DOHH2 (cell line): Measurements from ENCODE around the gene CACHD1.

ENCODE experiments used
- H3F3A ChIP-seq: fragments of 200-600 bp; sonication (generic), shearing (Covaris generic); 2 replicates; pipeline ENCODE4 v1.6.0; 2016; ENCODE audit warnings: antibody characterized with exemption, mild to moderate bottlenecking; ENCODE audit not compliant: control insufficient read depth, insufficient read depth
- H3K27ac ChIP-seq: fragments of 200-600 bp; sonication (generic); 2 replicates; pipeline ENCODE4 v1.5.1; 2014; ENCODE audit warnings: low read depth, mild to moderate bottlenecking, low read length, moderate library complexity
- H3K27me3 ChIP-seq: fragments of 200-600 bp; sonication (generic); 2 replicates; pipeline ENCODE4 v1.6.1; 2014; ENCODE audit warnings: mild to moderate bottlenecking, low read length, mixed read lengths; ENCODE audit not compliant: control insufficient read depth
- H3K36me3 ChIP-seq: fragments of 200-600 bp; sonication (generic); 2 replicates; pipeline ENCODE4 v1.6.1; 2014; ENCODE audit warnings: mild to moderate bottlenecking, low read length, moderate library complexity, mixed read lengths; ENCODE audit not compliant: control insufficient read depth
- H3K4me1 ChIP-seq: fragments of 200-600 bp; sonication (generic); 2 replicates; pipeline ENCODE4 v1.6.1; 2014; ENCODE audit warnings: mild to moderate bottlenecking, low read length, mixed read lengths; ENCODE audit not compliant: control insufficient read depth
- H3K4me2 ChIP-seq: fragments of 200-600 bp; sonication (generic); 2 replicates; pipeline ENCODE4 v1.6.0; 2014; ENCODE audit warnings: mild to moderate bottlenecking, low read length, moderate library complexity
- H3K4me3 ChIP-seq: fragments of 200-600 bp; sonication (generic); 2 replicates; pipeline ENCODE4 v1.5.1; 2014; ENCODE audit warnings: mild to moderate bottlenecking, low read length, mixed read lengths
- H3K79me2 ChIP-seq: fragments of 200-600 bp; sonication (generic); 2 replicates; pipeline ENCODE4 v1.6.1; 2014; ENCODE audit warnings: mild to moderate bottlenecking, low read length, mixed read lengths; ENCODE audit not compliant: control insufficient read depth
- H3K9me2 ChIP-seq: fragments of 200-600 bp; sonication (generic); replicated peaks from 2 replicates; pipeline ENCODE4 v1.6.1; 2014; ENCODE audit warnings: mild to moderate bottlenecking, low read length, mixed read lengths; ENCODE audit not compliant: control insufficient read depth
- H3K9me3 ChIP-seq: fragments of 200-600 bp; sonication (generic); 2 replicates; pipeline ENCODE4 v1.6.1; 2014; ENCODE audit warnings: antibody characterized with exemption, low read length, mixed read lengths; ENCODE audit not compliant: control insufficient read depth, insufficient read depth
- H4K20me1 ChIP-seq: fragments of 200-600 bp; sonication (generic); 2 replicates; pipeline ENCODE4 v1.6.0; 2014; ENCODE audit warnings: low read depth, mild to moderate bottlenecking, antibody characterized with exemption, low read length, moderate library complexity; ENCODE audit not compliant: control insufficient read depth, insufficient read depth
- EZH2phosphoT487 ChIP-seq: fragments of 200-600 bp; sonication (generic); IDR thresholded peaks from 2 replicates; pipeline ENCODE4 v1.6.1; 2017; ENCODE audit warnings: borderline replicate concordance, mild to moderate bottlenecking, antibody characterized with exemption, low read length, moderate library complexity, mixed read lengths
- TF ChIP-seq, protein P1 (sequence below): fragments of 200-600 bp; sonication (generic); IDR thresholded peaks from one replicate; pipeline ENCODE4 v1.5.1; 2014; ENCODE audit warnings: antibody characterized with exemption, mild to moderate bottlenecking, low read depth, low read length; ENCODE audit not compliant: poor library complexity, severe bottlenecking

CACHD1 gene

DNA sequence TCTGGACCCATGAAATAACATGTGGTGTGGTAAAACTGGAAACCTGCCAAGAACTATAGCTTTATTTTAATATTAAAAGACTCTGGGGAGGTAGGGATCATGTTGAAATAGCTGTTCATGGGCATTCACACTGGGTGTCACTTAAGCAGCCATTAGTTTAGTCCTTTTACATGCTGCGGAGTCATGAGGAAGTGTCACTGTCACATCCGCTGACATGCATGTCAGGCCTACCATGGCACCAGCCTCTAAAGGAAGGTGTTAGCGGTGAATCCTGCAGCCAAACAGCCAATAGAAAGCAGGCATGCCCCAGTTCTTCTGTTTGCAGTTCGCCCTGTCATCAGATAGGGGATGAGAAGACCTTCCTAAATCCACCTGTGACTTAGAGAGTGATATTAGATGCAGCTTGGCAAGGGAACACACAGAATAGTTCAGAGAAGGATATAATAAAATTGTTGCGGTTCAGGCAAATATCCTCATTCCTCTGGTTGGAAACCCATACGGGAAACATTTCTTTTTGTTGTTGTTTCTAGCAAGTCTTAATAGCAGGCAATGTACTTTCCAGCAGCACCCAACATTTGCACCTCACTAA, 100.4 kb downstream of the CACHD1 start:
- no peak for TF ChIP-seq EZH2phosphoT487
- TF ChIP-seq, protein P1, sequence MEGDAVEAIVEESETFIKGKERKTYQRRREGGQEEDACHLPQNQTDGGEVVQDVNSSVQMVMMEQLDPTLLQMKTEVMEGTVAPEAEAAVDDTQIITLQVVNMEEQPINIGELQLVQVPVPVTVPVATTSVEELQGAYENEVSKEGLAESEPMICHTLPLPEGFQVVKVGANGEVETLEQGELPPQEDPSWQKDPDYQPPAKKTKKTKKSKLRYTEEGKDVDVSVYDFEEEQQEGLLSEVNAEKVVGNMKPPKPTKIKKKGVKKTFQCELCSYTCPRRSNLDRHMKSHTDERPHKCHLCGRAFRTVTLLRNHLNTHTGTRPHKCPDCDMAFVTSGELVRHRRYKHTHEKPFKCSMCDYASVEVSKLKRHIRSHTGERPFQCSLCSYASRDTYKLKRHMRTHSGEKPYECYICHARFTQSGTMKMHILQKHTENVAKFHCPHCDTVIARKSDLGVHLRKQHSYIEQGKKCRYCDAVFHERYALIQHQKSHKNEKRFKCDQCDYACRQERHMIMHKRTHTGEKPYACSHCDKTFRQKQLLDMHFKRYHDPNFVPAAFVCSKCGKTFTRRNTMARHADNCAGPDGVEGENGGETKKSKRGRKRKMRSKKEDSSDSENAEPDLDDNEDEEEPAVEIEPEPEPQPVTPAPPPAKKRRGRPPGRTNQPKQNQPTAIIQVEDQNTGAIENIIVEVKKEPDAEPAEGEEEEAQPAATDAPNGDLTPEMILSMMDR, result no peak
- Histone ChIP-seq H4K20me1 (no peaks in the 10 kb centered on the region), H3K9me3 (no peaks in the 10 kb centered on the region), H3K36me3 (no peaks in the 10 kb centered on the region), H3K4me3 (no peak overlapping the region), H3K79me2 (no peaks in the 10 kb centered on the region), H3K4me2 (no peak overlapping the region), H3K4me1 (no peaks in the 10 kb centered on the region), H3K9me2 (no peaks in the 10 kb centered on the region), H3K27ac (no peak overlapping the region), H3K27me3 (no peaks in the 10 kb centered on the region; the same call in 1 of the 2 replicates), H3F3A (no peaks in the 10 kb centered on the region)

DNA sequence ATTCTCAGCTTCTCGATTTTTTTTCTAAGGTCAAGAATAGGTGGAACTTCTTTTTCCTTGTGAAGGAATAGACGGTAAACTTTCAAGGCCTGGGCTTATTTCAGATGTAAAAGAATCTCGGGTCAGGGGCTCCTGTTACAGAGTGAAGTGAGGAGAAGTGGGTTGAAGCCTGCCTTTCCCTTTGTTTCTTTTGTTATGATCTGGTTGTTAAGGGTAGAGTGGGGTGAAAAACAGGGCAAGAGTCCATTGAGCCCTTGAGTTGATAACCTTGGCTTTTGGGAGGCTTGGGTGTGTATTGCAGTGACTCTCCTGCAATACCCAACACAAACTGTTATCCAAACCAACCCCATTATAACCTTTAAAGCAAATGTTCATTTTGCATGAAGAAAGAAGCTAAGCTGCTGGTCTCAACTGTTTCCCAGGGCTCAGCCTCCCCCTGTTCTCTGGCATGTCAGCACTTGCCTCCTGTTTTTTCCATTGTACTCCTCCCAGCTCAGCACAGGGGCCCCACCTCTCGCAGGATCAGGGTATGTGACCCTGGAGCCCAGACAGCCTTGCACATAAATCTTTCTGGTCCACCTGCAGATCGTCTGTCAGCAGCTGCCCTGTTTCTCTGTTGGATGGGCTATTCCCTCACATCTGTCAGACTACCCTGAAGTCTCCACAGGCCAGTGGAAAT, 102.4 kb downstream of the CACHD1 start:
- H3K4me2 ChIP-seq, result no peak overlapping the region
- H3K9me3 ChIP-seq, result no peaks in the 10 kb centered on the region
- H3K27me3 ChIP-seq, result no peaks in the 10 kb centered on the region
- no peak for TF ChIP-seq EZH2phosphoT487
- TF ChIP-seq, protein P1, result no peak
- H3K27ac ChIP-seq, result no peak overlapping the region
- no peaks in the 10 kb centered on the region for H3K9me2 ChIP-seq
- no peaks in the 10 kb centered on the region for H3K36me3 ChIP-seq
- no peaks in the 10 kb centered on the region for H3F3A ChIP-seq
- no peaks in the 10 kb centered on the region for H4K20me1 ChIP-seq
- H3K4me1 ChIP-seq, result no peaks in the 10 kb centered on the region
- no peak overlapping the region for H3K4me3 ChIP-seq
- no peaks in the 10 kb centered on the region for H3K79me2 ChIP-seq

DNA sequence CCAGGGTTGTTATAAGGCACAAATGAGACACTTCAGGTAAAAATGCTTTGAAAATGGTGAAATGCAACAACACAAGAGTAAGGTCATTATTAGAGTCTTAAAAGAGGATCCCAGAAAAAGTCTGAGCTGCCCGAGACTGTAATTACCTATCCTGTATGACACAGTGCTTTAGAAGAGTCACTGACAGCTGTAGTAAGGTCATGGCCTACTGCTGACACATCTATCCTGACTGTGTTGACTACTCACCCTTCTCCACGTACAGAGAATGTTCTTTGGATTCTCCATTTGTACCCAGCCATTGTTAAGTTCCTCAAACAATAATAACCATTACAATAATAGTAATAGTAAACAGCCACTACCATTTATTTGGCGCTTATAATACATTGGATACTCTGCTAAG, 104.4 kb downstream of the CACHD1 start:
- Histone ChIP-seq H3K9me2 (no peaks in the 10 kb centered on the region), H3K4me3 (no peak overlapping the region), H3F3A (no peaks in the 10 kb centered on the region), H3K27me3 (no peaks in the 10 kb centered on the region), H3K4me2 (no peak overlapping the region), H3K79me2 (no peaks in the 10 kb centered on the region), H3K4me1 (no peaks in the 10 kb centered on the region), H3K36me3 (no peaks in the 10 kb centered on the region), H4K20me1 (no peaks in the 10 kb centered on the region), H3K9me3 (no peaks in the 10 kb centered on the region), H3K27ac (no peak overlapping the region)
- TF ChIP-seq, protein P1, result no peak
- TF ChIP-seq EZH2phosphoT487, result no peak
